ENCODE data around the gene SPINK8.
"Not testable (repeated sequence)": the region's sequence is repeated elsewhere in the genome, so short reads cannot be mapped to it uniquely, and the experiment has no call there.

The SPINK8 gene

GRCh38 chr3:48285132-48285531 is 48.3 kb downstream of the SPINK8 start:
- Histone ChIP-seq H3K36me3 (ENCODE audit: control insufficient read depth in 2 of 2, insufficient read depth in 2 of 2, low read length in 2 of 2) (no peaks in the 10 kb centered on the region), H3K4me1 (ENCODE audit: control insufficient read depth in 2 of 2, insufficient read depth in 2 of 2, low read length in 2 of 2) (no peaks in the 10 kb centered on the region), H3K27me3 (ENCODE audit: control insufficient read depth in 2 of 2, insufficient read depth in 2 of 2, low read length in 2 of 2) (no peaks in the 10 kb centered on the region), H3K27ac (ENCODE audit: low read depth in 2 of 2, low read length in 2 of 2) (no peak overlapping the region), H3K9ac (ENCODE audit: low read depth in 1 of 2, low read length in 2 of 2) (no peak overlapping the region), H3K9me3 (ENCODE audit: control insufficient read depth in 2 of 2, low read length in 2 of 2) (no peaks in the 10 kb centered on the region), H3K4me3 (ENCODE audit: low read length in 2 of 2) (no peak overlapping the region)

GRCh38 chr3:48280881-48281280 is 52.6 kb downstream of the SPINK8 start:
- Histone ChIP-seq H3K36me3 (ENCODE audit: control insufficient read depth in 2 of 2, insufficient read depth in 2 of 2, low read length in 2 of 2) (no peaks in the 10 kb centered on the region), H3K9ac (ENCODE audit: low read depth in 1 of 2, low read length in 2 of 2) (no peak overlapping the region), H3K27me3 (ENCODE audit: control insufficient read depth in 2 of 2, insufficient read depth in 2 of 2, low read length in 2 of 2) (no peaks in the 10 kb centered on the region), H3K9me3 (ENCODE audit: control insufficient read depth in 2 of 2, low read length in 2 of 2) (no peaks in the 10 kb centered on the region), H3K4me3 (ENCODE audit: low read length in 2 of 2) (no peak overlapping the region), H3K27ac (ENCODE audit: low read depth in 2 of 2, low read length in 2 of 2) (no peak overlapping the region), H3K4me1 (ENCODE audit: control insufficient read depth in 2 of 2, insufficient read depth in 2 of 2, low read length in 2 of 2) (no peaks in the 10 kb centered on the region)

GRCh38 chr3:48278884-48279559 is 54.4 kb downstream of the SPINK8 start:
- no peak overlapping the region for H3K9ac ChIP-seq (ENCODE audit: low read depth in 1 of 2, low read length in 2 of 2)
- H3K36me3 ChIP-seq (ENCODE audit: control insufficient read depth in 2 of 2, insufficient read depth in 2 of 2, low read length in 2 of 2) = no peaks in the 10 kb centered on the region
- H3K4me3 ChIP-seq (ENCODE audit: low read length in 2 of 2) = no peak overlapping the region
- H3K27me3 ChIP-seq (ENCODE audit: control insufficient read depth in 2 of 2, insufficient read depth in 2 of 2, low read length in 2 of 2) = no peaks in the 10 kb centered on the region
- H3K4me1 ChIP-seq (ENCODE audit: control insufficient read depth in 2 of 2, insufficient read depth in 2 of 2, low read length in 2 of 2) = no peaks in the 10 kb centered on the region
- no peaks in the 10 kb centered on the region for H3K9me3 ChIP-seq (ENCODE audit: control insufficient read depth in 2 of 2, low read length in 2 of 2)
- no peak overlapping the region for H3K27ac ChIP-seq (ENCODE audit: low read depth in 2 of 2, low read length in 2 of 2)

GRCh38 chr3:48276911-48277641 is 56.4 kb downstream of the SPINK8 start:
- H3K27me3 ChIP-seq (ENCODE audit: control insufficient read depth in 2 of 2, insufficient read depth in 2 of 2, low read length in 2 of 2) = no peaks in the 10 kb centered on the region
- H3K27ac ChIP-seq (ENCODE audit: low read depth in 2 of 2, low read length in 2 of 2) = no peak overlapping the region
- H3K9ac ChIP-seq (ENCODE audit: low read depth in 1 of 2, low read length in 2 of 2) = no peak overlapping the region

GRCh38 chr3:48275287-48276027 is 58.0 kb downstream of the SPINK8 start:
- Histone ChIP-seq H3K4me3 (ENCODE audit: low read length in 2 of 2) (no peak overlapping the region), H3K4me1 (ENCODE audit: control insufficient read depth in 2 of 2, insufficient read depth in 2 of 2, low read length in 2 of 2) (no peaks in the 10 kb centered on the region)

More at GRCh38 chr3:48276911-48277641, 56.4 kb downstream of the SPINK8 start:
- no peak overlapping the region for H3K4me3 ChIP-seq (ENCODE audit: low read length in 2 of 2)
- H3K4me1 ChIP-seq (ENCODE audit: control insufficient read depth in 2 of 2, insufficient read depth in 2 of 2, low read length in 2 of 2) = no peaks in the 10 kb centered on the region
- no peaks in the 10 kb centered on the region for H3K36me3 ChIP-seq (ENCODE audit: control insufficient read depth in 2 of 2, insufficient read depth in 2 of 2, low read length in 2 of 2)
- H3K9me3 ChIP-seq (ENCODE audit: control insufficient read depth in 2 of 2, low read length in 2 of 2) = no peaks in the 10 kb centered on the region

GRCh38 chr3:48274452-48274851 is 59.0 kb downstream of the SPINK8 start:
- Histone ChIP-seq H3K9ac (ENCODE audit: low read depth in 1 of 2, low read length in 2 of 2) (no peak overlapping the region), H3K27ac (ENCODE audit: low read depth in 2 of 2, low read length in 2 of 2) (no peak overlapping the region), H3K27me3 (ENCODE audit: control insufficient read depth in 2 of 2, insufficient read depth in 2 of 2, low read length in 2 of 2) (no peaks in the 10 kb centered on the region), H3K4me3 (ENCODE audit: low read length in 2 of 2) (no peak overlapping the region), H3K9me3 (ENCODE audit: control insufficient read depth in 2 of 2, low read length in 2 of 2) (no peaks in the 10 kb centered on the region), H3K4me1 (ENCODE audit: control insufficient read depth in 2 of 2, insufficient read depth in 2 of 2, low read length in 2 of 2) (peaks cover 2 to 4% of the 10 kb centered on the region in 2 donors), H3K36me3 (ENCODE audit: control insufficient read depth in 2 of 2, insufficient read depth in 2 of 2, low read length in 2 of 2) (no peaks in the 10 kb centered on the region)

More at GRCh38 chr3:48275287-48276027, 58.0 kb downstream of the SPINK8 start:
- Histone ChIP-seq H3K36me3 (ENCODE audit: control insufficient read depth in 2 of 2, insufficient read depth in 2 of 2, low read length in 2 of 2) (no peaks in the 10 kb centered on the region), H3K27ac (ENCODE audit: low read depth in 2 of 2, low read length in 2 of 2) (no peak overlapping the region), H3K9ac (ENCODE audit: low read depth in 1 of 2, low read length in 2 of 2) (no peak overlapping the region), H3K9me3 (ENCODE audit: control insufficient read depth in 2 of 2, low read length in 2 of 2) (no peaks in the 10 kb centered on the region), H3K27me3 (ENCODE audit: control insufficient read depth in 2 of 2, insufficient read depth in 2 of 2, low read length in 2 of 2) (no peaks in the 10 kb centered on the region)

- no peaks in the 10 kb centered on the region for H3K27me3 ChIP-seq (ENCODE audit: control insufficient read depth in 2 of 2, insufficient read depth in 2 of 2, low read length in 2 of 2)
- H3K4me3 ChIP-seq (ENCODE audit: low read length in 2 of 2) = no peak overlapping the region
- H3K27ac ChIP-seq (ENCODE audit: low read depth in 2 of 2, low read length in 2 of 2) = no peak overlapping the region
- H3K9ac ChIP-seq (ENCODE audit: low read depth in 1 of 2, low read length in 2 of 2) = no peak overlapping the region
- H3K9me3 ChIP-seq (ENCODE audit: control insufficient read depth in 2 of 2, low read length in 2 of 2) = no peaks in the 10 kb centered on the region
- peaks cover 9 to 11% of the 10 kb centered on the region in 2 donors for H3K4me1 ChIP-seq (ENCODE audit: control insufficient read depth in 2 of 2, insufficient read depth in 2 of 2, low read length in 2 of 2)
- peaks cover 0 to 5% of the 10 kb centered on the region in 2 donors for H3K36me3 ChIP-seq (ENCODE audit: control insufficient read depth in 2 of 2, insufficient read depth in 2 of 2, low read length in 2 of 2)
Measured at GRCh38 chr3:48273594-48274211, 59.8 kb downstream of the SPINK8 start.

GRCh38 chr3:48271763-48272498 is 61.5 kb downstream of the SPINK8 start:
- H3K27ac ChIP-seq (ENCODE audit: low read depth in 2 of 2, low read length in 2 of 2) = no peak overlapping the region
- peaks cover 18 to 20% of the 10 kb centered on the region in 2 donors for H3K4me1 ChIP-seq (ENCODE audit: control insufficient read depth in 2 of 2, insufficient read depth in 2 of 2, low read length in 2 of 2)
- H3K4me3 ChIP-seq (ENCODE audit: low read length in 2 of 2) = no peak overlapping the region
- H3K9me3 ChIP-seq (ENCODE audit: control insufficient read depth in 2 of 2, low read length in 2 of 2) = no peaks in the 10 kb centered on the region
- H3K27me3 ChIP-seq (ENCODE audit: control insufficient read depth in 2 of 2, insufficient read depth in 2 of 2, low read length in 2 of 2) = no peaks in the 10 kb centered on the region
- H3K9ac ChIP-seq (ENCODE audit: low read depth in 1 of 2, low read length in 2 of 2) = no peak overlapping the region
- peaks cover 0 to 7% of the 10 kb centered on the region in 2 donors for H3K36me3 ChIP-seq (ENCODE audit: control insufficient read depth in 2 of 2, insufficient read depth in 2 of 2, low read length in 2 of 2)

- H3K27me3 ChIP-seq (ENCODE audit: control insufficient read depth in 2 of 2, insufficient read depth in 2 of 2, low read length in 2 of 2); H3K4me3 ChIP-seq (ENCODE audit: low read length in 2 of 2); H3K9me3 ChIP-seq (ENCODE audit: control insufficient read depth in 2 of 2, low read length in 2 of 2); H3K27ac ChIP-seq (ENCODE audit: low read depth in 2 of 2, low read length in 2 of 2); H3K9ac ChIP-seq (ENCODE audit: low read depth in 1 of 2, low read length in 2 of 2): not testable (repeated sequence)
- Histone ChIP-seq H3K36me3 (ENCODE audit: control insufficient read depth in 2 of 2, insufficient read depth in 2 of 2, low read length in 2 of 2) (peaks cover under 1 to 10% of the 10 kb centered on the region in 2 donors), H3K4me1 (ENCODE audit: control insufficient read depth in 2 of 2, insufficient read depth in 2 of 2, low read length in 2 of 2) (peaks cover 18 to 20% of the 10 kb centered on the region in 2 donors)
Measured at GRCh38 chr3:48271223-48271622, 62.2 kb downstream of the SPINK8 start.
